Activated CD4-positive, CD25-positive, alpha-beta regulatory T cell treated with anti-CD3 and anti-CD28 coated beads, Interleukin-2, amount 50 U/mL, for 16 hours (primary cell): ENCODE data around the gene CCNI.
"Not testable (repeated sequence)": the region's sequence is repeated elsewhere in the genome, so short reads cannot be mapped to it uniquely, and the experiment has no call there.

Experiments used
- DNase-seq: peaks from one replicate; pipeline ENCODE4 v3.0.0-alpha.2; 2020; ENCODE audit warnings: low read depth, low spot score

Gene CCNI

DNA sequence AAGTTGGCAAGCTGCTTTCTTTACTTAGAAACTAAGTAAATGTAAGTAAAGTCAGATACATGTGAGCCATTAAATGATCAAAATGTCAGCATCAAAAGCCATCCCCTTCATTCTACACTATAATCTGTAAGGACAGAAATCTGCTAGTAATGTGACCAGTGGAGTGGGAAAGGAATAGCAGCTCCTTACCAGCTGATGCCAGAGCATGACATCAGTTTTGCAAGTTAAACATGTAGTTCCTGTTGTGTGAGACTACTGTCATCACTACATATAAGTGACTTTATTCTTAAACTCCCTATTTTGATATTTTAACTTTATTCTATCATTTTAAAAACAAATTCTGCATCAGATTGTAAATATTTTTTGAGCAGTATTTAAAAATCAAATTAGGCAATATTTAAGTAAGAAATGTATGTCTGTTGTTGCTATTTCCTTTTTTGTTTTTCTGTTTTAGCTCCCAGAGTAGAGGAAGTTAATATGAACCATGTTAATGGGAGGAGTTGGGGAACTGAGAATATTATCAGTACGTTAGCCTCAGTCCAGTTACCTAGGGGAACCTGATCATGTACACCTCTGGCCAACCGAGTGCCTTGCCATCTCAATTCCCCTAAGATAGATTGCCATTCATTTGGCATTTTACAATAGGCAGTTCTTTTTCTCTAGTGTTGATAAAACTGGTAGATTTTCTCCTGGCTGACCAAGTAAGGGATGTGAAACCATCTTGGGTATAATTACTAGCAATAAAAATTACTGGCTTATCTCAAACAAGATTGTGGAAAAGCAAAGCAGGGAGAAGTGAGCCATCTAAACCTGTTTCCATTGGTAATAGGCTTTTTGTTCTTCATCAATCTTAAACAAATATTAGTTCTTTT is 34.7 kb downstream of the CCNI start:
- DNase-seq = no peak

- DNase-seq = no peak
Measured at GRCh38 chr4:77040270-77040669, 35.5 kb downstream of the CCNI start.

DNA sequence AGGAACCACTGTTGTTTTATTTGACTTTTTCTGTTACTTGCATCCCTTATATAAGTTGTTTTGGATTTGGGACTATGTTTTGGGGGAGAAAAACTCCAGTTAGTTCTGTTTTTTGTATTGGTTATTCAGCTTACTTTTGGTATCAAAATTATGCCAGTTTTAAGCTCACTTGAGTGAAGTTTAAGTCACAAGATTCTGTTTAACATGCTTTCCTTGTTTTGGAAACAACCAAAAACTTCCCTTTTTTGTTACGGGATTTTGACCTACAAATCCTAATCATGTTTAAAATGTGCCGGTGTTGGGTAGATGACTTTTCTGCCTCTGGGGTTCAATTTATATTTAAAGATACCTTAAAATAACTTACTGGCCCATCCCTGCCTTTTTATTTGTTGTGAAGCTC is 36.0 kb downstream of the CCNI start:
- DNase-seq = no peak

- no peak for DNase-seq
Measured at GRCh38 chr4:77037736-77038135, 38.1 kb downstream of the CCNI start.

DNA sequence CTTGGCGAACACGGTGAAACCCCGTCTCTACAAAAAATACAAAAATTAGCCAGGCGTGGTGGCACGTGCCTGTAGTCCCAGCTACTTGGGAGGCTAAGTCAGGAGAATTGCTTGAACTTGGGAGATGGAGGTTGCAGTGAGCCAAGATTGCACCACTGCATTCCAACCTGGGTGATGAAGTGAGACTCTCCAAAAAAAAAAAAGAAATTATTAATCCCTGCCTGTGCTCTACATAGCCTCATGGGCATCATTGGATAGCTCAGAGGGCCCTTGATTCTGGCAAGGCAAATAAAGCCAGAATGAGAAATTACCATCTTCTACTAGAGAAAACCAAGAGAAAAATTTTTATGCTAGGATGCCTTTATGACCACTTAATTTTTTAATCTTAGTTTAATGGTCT is 38.6 kb downstream of the CCNI start:
- not testable (repeated sequence) for DNase-seq

DNA sequence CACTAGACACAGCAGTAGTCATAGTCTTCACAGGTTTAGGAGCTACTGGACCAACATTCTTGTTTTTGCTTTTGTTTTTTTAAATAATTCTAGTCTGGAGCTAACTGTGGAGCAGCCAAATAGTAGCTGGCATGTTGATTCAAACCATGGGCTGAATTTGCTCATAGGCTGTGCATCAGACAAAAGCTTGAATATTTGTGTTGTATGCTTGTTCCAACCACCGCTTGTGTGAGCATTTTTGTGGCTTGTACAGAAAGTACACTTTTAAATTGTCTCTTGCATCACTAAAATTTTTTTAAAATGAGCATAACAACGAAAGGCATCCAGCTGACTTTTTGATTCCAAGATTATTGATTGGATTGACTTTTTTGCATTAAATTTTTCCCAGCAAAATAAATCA is 39.6 kb downstream of the CCNI start:
- no peak for DNase-seq

- no peak for DNase-seq
Measured at GRCh38 chr4:77035153-77035552, 40.6 kb downstream of the CCNI start.

GRCh38 chr4:77031544-77031943 is 44.2 kb downstream of the CCNI start:
- no peak for DNase-seq

GRCh38 chr4:77029757-77030156 is 46.0 kb downstream of the CCNI start:
- not testable (repeated sequence) for DNase-seq

DNA sequence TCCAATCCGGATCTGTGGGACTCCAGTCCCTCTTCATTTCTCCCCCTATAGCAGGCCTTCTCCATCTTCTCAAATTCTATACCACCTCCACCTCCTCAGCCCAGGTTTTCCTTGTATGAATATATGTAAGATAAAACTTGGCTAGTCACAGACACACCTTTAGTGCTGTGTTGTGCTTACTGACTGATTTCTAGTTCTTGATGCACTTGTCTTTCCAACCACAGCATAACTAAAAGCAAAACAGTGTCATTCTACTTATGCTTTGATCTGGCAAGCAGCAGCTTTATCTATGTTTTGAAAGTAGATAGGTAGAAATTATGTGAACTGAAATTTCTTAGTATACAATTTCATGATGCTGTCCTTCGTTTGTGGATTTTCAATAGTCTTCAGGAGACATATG is 47.5 kb downstream of the CCNI start:
- no peak for DNase-seq

GRCh38 chr4:77026322-77026704 is 49.5 kb downstream of the CCNI start:
- no peak for DNase-seq

DNA sequence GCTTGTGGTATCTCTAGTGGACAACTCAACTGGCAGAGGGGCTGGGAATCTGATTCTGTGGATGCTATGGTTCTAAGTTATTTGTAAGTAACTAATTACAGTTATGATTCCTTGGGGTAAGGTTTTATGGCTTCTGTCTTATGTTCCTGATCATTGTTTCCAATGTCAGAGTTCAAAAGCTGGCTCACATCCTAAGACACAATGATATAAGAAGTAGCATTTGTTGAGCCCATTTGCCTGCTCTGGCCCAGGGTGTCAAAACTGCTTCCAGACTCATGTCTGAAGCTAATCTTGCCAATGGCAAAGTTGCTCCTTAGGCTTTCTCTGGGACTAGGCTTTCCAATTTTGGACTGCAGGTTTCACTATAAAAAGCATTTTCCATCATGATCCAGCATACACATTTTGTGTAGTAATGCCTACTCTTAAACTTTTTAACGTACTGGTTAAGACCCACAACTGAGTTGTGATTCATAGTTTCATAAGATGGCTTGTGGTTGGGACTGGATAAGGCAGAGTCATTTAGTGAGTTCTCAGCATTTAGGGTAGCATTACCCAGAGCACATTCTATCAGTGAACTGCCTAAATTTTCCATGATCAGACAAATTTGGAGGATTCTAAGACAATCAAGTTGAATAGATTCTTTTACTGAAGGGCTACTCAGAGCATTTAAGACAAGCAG is 50.0 kb downstream of the CCNI start:
- DNase-seq = no peak

- DNase-seq = no peak
Measured at GRCh38 chr4:77023920-77024319, 51.9 kb downstream of the CCNI start.

GRCh38 chr4:77022560-77023179 is 53.1 kb downstream of the CCNI start:
- no peak for DNase-seq

GRCh38 chr4:77021614-77022089 is 54.1 kb downstream of the CCNI start:
- no peak for DNase-seq

DNA sequence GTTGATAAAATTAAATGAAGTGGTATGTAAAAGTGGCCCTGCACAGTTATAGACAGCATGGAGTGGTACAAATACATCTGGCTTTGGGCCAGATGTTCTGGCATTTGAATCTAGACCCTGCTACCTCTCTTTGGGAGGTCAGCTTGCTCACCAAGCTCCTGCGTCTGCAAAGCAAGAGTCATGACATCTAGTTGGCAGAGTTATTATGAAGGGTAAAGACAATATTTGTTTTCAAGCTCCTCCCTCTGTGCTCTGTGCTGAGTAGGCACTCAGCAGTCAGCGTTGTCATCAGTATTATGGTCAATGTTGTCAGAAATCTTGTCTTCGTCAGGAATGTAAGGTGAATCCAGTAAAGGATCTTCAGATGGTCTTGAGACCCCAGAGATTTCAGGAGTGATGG is 55.8 kb downstream of the CCNI start:
- DNase-seq = no peak

- DNase-seq = no peak
Measured at GRCh38 chr4:77015390-77015789, 60.4 kb downstream of the CCNI start.

GRCh38 chr4:77014256-77014655 is 61.5 kb downstream of the CCNI start:
- no peak for DNase-seq

- no peak for DNase-seq
Measured at GRCh38 chr4:77012726-77013125, 63.1 kb downstream of the CCNI start.

- DNase-seq = no peak
Measured at GRCh38 chr4:77010841-77011354, 64.9 kb downstream of the CCNI start.

GRCh38 chr4:77009511-77010115 is 66.2 kb downstream of the CCNI start:
- DNase-seq = no peak
